CD4-positive, alpha-beta T cell treated with Interleukin-12 subunit alpha and Interleukin-12 subunit beta, for 1 hour (primary cell): ENCODE results near the gene DTD2.
"Not testable (repeated sequence)": the region's sequence is repeated elsewhere in the genome, so short reads cannot be mapped to it uniquely, and the experiment has no call there.

Experiments
- DNase-seq: peaks from one replicate; pipeline ENCODE4 v3.0.0-alpha.2; 2020

The DTD2 gene

DNA sequence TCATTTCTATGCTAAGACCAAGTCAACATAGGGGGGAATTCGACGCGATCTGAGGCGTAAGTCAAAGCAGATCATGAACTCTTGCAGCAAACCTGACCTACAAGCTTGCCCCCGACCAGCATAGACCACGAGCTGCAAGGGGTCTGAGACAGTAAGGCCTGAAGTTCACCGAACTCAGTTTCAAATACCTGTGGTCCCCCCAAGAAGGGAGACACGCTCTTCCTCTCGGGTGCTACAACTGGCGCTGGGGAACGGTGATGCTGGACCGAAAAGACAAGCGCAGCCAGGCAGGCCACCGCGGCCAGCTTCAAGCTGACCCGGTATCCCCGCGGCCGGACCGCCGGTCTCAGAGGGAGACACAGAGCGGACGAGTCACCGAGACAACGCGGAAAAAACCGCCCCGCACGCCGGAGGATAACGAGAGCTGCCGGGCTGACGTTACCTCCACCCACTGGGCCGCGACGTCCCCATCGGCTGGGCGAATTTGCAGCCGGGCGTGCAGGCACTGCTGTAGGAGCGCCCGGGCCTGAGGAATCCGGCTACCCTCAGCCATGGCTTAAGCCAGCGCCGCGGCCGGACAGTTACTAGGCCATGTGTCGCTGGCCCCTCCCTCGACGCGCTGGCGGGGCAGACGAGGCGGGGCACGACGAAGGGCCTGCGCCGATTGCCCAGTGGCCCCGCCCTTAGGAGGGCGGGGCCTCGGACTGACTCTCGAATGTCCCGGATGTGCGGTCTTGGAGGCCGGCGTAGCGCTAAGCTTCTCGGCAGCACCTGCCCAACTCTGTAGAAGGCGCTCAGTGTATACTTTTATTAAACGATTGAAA is at the start of gene DTD2:
Gene DTD2, minus strand, starts transcription at position 666 of the 824 bp plus-strand sequence. Its CDS starts 113 bp downstream, at position 553.
- peak; percentile 93 for DNase-seq

- DNase-seq = no peak
Measured at GRCh38 chr14:31505411-31505810, 48.1 kb upstream of the DTD2 start.

- DNase-seq = no peak
Measured at GRCh38 chr14:31501870-31502269, 44.6 kb upstream of the DTD2 start.

GRCh38 chr14:31492759-31493498 is 35.6 kb upstream of the DTD2 start:
- no peak for DNase-seq

GRCh38 chr14:31489691-31490090 is 32.4 kb upstream of the DTD2 start:
- DNase-seq = no peak

DNA sequence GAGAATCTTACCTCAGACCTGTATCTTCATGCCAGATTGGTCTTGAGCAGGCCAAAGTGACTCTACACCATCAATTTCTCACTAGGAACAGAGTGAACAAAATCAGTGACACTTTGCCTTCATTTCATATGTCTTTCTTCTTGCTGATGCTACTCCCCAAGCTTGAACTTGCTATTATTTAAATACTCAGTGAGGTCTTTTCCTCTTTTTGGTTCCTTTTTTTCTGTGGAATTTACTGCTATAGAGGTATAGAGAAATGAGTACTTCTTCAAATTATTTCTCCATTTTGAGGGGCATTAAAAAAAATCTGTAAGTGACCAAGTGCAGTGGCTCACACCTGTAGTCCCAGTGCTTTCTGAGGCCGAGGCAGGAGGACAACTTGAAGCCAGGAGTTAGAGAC is 30.6 kb upstream of the DTD2 start, which contains the start of gene GPR33:
Gene GPR33, minus strand, starts transcription at position 154 of the 400 bp plus-strand sequence. CDS start 4,074 bp downstream, outside the sequence.
- DNase-seq = no peak

DNA sequence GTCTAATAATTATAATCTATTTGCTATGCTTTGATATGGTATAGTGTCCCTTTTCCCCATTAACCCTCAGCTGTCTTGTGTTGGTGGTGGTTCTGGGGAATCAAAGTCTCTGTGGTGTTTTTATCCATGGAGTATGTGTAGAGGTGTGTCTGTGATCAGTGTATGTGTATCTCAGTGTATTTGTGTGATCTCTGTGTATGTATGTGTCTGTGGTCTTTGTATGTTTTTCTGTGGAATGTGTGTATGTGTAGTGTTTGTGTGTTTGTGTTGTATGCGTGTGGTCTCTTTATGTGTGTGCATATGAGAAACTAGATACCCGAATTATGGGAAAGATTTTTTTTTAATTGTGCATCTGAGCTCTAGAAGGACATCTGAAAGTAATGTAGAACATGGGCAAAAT is 29.5 kb upstream of the DTD2 start:
- no peak for DNase-seq

DNA sequence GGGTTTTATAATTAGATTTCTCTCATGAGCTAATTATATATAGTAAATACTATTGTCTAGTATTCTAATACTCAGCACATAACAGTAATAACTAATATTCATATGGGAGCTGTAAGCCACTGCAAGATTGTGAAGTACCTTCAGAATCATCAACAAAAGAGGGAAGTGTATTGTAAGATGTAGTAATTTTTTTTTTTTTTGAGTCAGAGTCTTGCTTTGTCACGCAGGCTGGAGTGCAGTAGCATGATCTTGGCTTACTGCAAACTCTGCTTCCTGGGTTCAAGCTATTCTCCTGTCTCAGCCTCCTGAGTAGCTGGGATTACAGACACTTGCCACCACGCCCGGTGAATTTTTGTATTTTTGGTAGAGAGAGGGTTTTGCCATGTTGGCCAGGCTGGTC is 27.4 kb upstream of the DTD2 start:
- DNase-seq = no peak

- no peak for DNase-seq
Measured at GRCh38 chr14:31480156-31480555, 22.9 kb upstream of the DTD2 start.

GRCh38 chr14:31479027-31479426 is 21.7 kb upstream of the DTD2 start:
- no peak for DNase-seq

DNA sequence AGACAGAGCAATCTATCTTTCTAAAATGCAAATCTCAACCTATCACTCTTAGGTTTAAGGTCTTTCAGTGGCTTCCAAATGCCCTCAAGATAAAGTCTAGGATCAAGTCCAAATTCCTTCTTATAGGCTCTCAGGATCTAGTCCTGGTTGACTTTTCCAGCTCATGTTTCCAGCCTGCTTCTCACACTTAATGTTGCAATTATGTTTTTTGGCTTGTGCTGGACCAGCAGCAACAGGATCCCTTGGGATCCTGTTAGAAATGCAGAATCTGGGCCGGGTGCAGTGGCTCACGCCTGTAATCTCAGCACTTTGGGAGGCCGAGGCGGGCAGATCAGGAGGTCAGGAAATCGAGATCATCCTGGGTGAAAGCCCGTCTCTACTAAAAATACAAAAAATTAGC is 19.9 kb upstream of the DTD2 start:
- DNase-seq = no peak

DNA sequence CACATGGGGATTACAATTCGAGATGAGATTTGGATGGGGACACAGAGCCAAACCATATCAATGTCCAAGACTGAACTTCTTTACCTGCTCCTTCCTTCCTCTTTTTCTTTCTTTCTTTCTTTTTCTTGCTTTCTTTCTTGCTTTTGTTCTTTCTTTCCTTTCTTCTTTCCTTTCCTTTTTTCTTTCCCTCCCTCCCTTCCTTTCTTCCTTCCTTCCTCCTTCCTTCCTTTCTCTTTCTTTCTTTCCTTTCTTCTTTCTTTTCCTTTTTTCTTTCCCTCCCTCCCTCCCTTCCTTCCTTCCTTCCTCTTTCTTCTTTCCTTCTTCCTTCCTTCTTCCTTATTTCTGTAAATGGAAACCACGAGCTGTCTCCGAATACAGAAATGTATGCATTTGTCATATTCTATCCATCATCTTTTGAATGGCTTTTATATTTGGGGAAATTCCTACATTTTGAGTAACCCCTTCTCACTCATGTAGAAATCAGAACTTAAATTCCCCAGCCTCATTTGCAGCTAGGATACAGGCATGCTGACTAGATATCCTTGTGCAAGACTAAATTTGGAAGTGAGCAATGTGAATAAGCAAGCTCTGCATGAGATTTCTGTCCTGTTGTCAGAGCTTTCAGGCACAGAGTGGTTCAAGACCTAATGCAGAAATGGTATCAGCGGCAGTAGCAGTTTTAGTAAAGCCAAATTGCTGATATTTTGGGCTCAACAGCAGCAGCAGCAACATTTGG is 19.0 kb upstream of the DTD2 start:
- no peak for DNase-seq

DNA sequence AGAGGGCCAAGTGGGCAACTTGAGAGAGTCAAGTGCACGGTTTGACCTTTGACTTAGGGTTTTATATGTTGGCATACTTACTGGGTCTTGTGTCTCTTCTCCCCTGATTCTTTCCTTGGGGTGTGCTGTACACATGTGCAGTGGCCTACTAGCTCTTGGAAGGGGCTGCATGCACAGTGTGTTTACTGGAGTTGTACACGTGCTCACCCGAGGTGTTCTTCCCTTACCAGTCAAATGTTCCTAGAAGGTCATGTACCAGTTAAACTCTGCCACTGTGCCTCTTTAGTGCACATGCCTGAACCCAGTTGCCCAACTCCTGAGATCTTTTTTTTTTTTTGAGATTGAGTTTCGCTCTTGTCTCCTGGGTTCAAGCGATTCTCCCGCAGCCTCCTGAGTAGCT is 9.2 kb upstream of the DTD2 start:
- DNase-seq = no peak

DNA sequence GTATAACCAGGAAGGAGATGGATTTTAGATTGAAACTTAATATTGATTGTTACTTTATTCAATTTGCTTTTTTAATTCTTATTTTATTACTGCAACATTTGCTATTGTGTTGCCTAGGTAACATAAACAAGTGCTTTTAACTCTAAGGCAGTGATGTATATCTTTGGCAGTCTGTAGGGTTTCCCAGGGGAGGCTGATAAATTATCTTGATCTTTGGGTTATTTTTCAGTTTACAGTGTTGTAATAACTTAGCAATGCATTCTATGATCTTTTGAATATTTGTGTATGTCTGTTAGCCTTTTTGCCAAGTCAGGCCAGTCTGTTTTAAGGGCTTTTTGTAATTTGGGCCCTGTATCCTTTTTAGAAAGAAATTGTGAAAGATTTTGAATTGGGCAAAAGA is 7.8 kb upstream of the DTD2 start:
- DNase-seq = no peak

- not testable (repeated sequence) for DNase-seq
Measured at GRCh38 chr14:31462450-31462849, 5.1 kb upstream of the DTD2 start.

GRCh38 chr14:31461545-31461944 is 4.2 kb upstream of the DTD2 start:
- DNase-seq = no peak

- no peak for DNase-seq
Measured at GRCh38 chr14:31457665-31458659, 656 bp upstream of the DTD2 start.

DNA sequence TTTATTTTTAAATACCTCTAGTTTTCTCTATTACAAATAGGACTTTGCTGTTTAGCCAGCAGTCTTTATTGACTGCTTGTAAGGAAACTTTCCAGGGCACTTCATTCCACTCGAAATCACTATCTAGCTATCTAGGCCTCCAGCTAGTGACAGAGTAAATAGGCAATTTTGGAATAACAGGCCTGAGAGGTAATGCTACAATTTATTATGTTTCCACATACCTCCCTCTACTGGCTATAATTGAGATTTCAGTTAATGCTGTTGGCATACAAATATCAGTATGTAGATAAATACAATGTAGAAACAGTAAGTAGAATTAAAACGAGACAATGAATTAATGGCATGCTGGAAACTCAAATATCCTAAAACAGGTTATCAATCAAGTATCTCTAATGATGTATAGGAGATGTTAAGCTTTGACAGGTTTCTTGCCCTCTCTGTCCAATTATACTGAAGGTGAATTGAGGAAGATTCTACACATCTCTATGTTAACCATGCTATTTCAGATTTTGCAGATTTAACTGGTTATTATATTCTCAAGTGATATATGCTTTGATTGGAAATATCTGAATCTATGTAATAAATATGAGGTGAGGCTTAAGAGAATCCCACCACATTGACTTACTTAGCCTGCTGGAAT is 7.2 kb downstream of the DTD2 start:
- peak; percentile 34 for DNase-seq

GRCh38 chr14:31449136-31449535 is 8.2 kb downstream of the DTD2 start:
- DNase-seq = no peak

- DNase-seq = no peak
Measured at GRCh38 chr14:31445703-31446102, 11.6 kb downstream of the DTD2 start.

DNA sequence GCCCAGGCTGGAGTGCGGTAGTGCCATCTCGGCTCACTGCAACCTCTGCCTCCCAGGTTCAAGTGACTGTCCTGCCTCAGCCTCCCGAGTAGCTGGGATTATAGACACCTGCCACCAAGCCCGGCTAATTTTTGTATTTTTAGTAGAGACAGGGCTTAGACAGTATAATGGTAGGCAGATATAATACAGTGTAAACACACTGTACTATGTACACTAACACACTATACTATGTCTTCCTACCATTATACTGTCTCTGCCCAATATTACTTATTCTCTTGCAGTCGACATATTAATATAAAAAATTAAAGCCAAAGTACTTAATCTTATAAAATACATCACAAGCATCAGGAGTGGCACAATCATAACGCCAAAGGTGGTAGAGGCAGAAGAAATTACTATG is 15.0 kb downstream of the DTD2 start:
- DNase-seq = no peak
